M059J (cell line): ENCODE measurements around the gene NFKBIB. TPM values are rescaled to one million over a fixed set of nuclear protein-coding genes. Genes with fewer than 3 reads are reported as not detected.
"Not testable (repeated sequence)": the region's sequence is repeated elsewhere in the genome, so short reads cannot be mapped to it uniquely, and the experiment has no call there.

Experiments
- DNase-seq: peaks from one replicate; pipeline ENCODE4 v3.0.0-alpha.2; 2012; ENCODE audit warnings: low read depth
- total RNA-seq: library from RNA; depleted of rRNA; stranded (reverse); fragments of >200 nt; shearing (Covaris generic); gene quantifications from 2 replicates; pipeline ENCODE4 v1.2.3, GENCODE V29; 2014

The NFKBIB gene
- total RNA-seq, 1 experiment from 2014 or later = 27.5 TPM

DNA sequence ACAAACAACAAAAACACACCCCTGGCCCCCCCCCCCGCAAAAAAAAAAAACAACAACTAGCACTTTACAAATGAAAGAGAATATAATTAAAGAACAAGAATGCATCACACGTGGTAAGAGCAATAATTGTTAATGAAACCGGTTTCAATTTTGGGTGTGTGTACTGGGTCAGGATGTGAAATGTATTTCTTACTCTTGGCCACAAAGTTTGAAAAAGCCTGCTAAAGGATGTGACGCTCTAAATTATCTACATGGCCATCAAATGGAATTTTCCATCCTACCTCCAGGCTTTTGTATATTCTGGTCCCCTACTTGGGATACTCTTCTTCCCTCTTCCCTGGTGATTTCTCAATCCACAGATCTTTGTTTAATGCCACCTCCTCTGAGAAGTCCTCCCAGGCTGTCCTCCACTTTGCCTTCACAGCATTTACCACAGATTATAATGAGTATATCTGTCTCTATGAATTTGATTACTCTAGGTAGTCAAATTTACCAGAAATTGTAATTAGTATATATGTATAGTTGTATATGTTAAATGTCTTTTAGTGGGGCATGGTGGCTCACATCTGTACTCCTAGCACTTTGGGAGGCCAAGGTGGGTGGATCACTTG lies 28.7 kb downstream of the NFKBIB start:
- DNase-seq = no peak

DNA sequence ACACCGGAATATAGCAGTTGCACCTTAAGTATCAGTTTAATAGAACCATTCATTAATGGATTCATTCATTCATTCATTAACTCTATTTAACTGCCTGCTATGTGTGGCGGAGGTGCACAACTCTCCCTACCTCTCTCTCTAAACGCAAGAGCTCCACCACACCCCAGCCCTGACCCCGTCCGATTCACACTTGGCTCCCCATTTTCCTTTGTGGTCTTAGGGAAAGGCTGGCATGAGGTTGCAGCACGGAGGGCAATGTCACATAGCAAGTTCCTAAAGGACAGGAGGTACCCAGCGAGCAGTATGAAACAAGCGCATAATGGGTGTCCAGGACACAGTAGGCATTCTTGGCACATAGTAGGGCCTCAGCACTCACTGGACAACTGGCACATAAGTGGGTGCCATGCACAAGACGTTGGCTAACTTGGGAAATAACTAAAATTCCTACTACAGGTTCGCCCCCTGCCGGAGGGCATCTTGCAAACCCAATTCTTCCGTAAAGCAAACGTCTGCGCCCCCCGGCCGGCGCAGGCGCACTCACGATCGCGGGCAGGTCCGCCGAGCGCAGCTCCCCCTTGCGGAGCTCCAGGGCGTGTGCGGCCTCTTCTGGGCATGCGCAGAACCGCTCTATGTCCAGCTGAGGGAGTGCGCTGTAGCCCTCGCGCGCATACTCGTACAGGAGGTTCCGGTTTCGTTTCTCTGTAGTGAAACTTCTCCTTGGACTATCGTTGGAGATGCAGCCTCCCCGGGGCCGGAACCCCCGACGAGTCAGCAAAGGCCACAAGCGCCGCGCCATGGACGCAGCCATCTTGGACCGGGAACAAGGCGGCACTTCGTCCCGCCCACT lies 30.4 kb downstream of the NFKBIB start, which contains the start of gene SARS2:
SARS2 (minus strand) TSS at position 835 of the 847 bp plus-strand sequence; CDS start at position 808, 27 bp downstream.
- peak; percentile 90 for DNase-seq

DNA sequence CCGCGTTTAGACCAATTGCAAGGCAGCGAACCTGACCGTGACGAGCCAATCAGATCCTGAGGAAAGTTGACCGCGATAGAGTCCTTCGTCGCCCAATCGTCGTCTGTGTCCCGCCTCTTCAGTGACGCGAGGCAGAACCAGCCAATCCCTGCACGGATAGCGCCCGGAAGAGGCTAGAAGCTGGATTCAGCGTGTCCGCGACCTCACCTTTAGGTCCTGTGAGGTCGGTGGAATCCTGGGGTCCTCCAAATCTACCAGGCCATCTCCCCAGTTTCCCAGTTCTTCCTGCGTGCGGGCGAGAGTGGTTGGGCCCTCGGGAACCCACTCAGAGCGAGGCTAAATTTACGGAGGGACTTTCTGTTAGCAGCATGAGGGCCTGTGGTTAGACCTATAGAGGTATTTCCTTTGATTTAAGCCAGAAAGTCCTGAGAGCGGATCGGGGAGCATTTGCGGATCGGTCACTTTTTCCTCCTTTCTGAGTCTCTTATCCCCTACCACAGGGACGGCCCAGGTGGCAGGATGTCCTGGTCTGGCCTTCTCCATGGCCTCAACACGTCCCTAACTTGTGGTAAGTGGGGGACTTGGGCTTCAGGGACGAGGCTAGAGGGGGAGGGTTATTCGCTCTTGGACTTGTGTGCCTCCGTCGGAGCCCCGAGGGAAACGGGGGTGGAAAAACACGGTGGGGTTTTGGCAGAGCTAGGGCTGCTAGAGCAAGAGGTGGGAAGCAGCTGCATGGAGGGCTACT lies 31.2 kb downstream of the NFKBIB start, which contains the start of gene MRPS12:
MRPS12 (plus strand) TSS at position 169 of the 745 bp plus-strand sequence; CDS start at position 520, 351 bp downstream.
- peak; percentile 99 for DNase-seq

DNA sequence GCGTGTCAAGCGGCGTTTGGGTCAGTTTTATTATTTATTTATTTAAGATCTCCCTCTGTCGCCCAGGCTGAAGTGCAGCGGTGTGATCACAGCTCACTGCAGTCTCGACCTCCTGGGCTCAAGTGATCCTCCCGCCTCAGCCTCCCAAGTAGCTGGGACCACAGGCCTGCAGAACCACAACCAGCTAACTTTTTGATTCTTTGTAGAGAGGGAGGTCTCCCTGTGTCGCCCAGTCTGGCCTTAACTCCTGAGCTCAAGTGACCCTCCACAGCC lies 31.7 kb downstream of the NFKBIB start:
- DNase-seq = no peak

DNA sequence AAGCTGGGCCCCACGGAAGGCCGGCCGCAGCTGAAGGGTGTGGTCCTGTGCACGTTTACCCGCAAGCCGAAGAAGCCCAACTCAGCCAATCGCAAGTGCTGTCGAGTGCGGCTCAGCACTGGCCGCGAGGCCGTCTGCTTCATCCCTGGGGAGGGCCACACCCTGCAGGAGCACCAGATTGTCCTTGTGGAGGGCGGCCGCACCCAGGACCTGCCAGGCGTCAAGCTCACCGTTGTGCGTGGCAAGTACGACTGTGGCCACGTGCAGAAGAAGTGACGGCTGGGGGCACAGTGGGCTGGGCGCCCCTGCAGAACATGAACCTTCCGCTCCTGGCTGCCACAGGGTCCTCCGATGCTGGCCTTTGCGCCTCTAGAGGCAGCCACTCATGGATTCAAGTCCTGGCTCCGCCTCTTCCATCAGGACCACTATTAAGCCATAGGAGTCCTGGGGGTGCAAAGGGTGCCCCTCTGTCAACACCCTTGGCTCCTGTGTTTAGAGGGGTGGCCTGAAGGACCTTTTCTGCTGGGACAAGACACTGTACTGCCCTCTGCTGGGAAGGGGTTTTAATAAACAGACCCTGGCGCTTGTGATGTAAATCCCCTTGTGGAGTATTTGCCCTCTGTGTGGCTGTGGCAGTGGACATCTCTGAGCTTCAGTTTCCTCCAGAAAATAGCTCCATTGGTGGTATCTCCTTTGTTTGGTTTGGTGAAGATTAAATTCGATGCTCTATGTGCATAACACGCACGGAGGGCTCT lies 32.8 kb downstream of the NFKBIB start:
- DNase-seq = no peak

DNA sequence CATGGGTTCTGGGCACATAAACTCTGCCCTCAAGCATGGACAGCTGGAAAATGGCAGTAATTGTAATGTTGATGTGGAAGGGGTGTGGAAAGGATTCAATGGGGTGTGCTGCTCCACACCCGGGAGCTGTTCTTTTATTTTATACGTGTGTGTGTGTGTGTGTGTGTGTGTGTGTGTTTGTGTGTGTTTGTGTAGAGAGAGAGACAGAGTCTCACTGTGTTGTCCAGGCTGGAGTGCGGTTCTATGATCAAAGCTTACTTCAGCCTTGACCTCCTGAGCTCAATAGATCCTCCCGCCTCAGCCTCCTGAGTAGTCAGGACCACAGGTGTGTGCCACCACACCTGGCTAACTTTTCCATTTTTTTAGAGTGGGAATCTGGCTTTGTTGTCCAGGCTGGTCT lies 33.8 kb downstream of the NFKBIB start:
- no peak for DNase-seq

DNA sequence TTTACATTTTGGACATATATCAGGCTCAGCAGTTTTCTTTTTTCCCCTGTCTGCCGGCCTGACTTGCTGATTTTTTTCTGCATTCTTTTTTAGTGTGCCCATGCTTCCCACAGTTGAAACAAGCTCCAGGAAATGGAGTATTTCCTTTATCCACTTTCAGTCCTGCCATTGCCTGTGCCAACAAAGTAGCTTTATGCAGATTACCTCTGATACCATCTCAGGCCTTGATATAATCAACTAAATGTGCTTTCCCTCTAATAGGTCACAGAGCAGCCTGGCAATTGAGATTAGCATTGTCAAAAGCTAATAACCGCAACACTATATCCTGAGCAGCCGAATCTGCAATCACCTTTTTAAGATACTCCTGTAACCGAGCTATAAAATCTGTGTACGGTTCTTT lies 40.2 kb downstream of the NFKBIB start:
- DNase-seq = no peak

DNA sequence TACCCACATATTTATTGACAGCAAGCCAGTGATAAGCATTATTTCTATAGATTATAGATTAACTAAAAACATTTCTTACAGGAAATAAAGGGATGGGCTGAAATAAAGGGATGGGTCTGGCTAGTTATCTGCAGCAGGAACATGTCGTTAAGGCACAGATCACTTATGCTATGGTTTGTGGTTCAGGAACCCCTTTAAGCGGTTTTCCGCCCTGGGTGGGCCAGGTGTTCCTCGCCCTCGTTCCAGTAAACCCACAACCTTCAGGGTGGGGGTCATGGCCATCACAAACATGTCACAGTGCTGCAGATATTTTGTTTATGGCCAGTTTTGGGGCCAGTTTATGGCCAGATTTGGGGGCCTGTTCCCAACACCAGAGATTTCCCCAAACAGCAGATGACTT lies 41.7 kb downstream of the NFKBIB start:
- DNase-seq = not testable (repeated sequence)

DNA sequence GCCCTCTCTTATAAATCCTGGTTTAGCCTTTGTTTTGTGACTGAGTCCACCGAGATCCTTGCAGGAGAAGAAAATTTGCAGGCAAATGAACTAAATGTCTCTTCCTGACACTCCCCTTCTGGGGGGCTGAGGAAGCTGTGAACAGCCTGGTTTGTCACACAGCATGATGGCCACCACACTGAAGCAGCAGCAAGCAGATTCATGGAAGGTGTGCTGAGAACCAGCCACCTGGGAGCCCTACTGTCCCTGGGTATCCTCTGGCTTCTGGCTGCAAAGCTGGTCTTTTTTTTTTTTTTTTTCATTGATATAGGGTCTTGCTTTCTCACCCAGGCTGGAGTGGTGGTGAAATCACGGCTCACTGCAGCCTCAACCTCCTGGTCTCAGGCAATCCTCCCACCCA lies 42.2 kb downstream of the NFKBIB start:
- DNase-seq = no peak

DNA sequence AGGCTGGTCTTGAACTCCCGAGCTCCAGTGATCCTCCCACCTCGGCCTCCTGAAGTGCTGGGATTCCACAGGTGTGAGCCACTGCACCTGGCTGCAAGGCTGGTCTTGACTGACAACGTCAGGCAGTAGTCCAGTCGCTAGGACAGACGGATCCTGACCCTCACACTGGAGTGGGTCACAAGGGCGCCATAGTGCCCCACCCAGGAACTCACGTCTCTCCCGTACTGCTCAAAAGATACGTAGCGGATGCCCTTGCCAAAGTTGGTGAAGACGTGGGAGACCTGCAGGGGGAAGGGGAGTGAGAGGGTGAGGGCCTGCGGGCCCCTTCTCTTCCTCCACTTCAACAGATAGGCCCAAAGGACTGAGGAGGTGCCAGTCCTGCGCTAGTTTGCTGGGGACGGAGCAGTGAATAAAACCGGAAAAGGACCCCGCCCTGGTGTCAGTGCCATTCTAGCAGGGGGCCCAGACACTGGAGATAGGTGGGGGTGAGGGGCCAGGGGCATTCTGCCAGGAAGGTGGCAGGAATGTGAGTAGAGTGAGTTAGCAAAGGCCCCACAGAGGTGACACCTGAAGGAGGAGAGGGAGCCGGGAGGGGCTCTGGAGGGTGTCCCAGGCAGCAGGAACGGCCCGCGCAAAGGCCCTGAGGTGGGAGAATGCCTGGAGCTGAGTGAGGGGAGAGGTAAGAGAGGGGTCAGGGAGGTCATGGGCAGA lies 42.9 kb downstream of the NFKBIB start:
- no peak for DNase-seq

DNA sequence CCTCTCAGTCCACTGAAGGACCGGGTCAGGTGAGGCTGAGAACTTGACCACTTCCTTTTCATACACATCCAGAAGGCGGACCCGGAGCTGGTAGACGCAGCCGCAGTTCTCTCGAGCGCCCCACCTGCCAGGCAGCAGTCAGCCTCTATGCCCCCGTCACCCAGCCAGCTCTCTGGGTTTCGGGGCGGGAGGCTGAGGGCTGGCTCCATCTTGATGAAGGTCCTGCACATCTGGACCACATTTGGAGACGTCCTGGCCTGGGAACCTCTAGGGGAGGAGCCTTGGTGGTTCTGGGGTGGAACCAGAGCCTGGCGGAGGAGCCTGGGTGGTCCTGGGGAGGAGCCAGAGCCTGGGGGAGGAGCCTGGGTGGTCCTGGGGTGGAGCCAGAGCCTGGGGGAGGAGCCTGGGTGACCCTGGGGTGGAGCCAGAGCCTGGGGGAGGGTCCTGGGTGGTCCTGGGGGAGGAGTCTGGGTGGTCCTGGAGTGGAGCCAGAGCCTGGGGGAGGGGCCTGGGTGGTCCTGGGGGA lies 45.3 kb downstream of the NFKBIB start:
- no peak for DNase-seq

DNA sequence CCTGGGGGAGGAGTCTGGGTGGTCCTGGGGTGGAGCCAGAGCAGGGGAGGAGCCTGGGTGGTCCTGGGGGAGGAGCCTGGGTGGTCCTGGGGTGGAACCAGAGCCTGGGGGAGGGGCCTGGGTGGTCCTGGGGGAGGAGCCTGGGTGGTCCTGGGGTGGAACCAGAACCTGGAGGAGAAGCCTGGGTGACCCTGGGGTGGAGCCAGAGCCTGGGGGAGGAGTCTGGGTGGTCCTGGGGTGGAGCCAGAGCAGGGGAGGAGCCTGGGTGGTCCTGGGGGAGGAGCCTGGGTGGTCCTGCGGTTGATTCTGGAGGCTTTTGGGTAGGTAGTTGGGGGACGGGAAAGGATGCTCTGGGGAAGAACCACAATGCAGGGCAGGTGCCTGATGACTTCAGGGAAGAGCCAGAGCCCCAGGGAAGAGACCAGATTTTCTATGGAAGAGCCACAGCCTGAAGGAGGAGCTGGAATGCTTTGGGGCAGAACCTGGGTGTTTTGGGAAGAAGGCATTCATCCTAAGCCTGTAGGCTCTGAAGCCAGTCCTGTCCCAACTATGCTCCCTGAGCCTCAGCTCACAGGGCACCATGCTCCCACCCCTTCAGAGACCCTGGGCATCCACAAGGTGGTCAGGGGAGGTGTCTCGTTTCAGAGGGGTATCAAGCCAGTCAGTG lies 45.9 kb downstream of the NFKBIB start:
- peak; percentile 18 for DNase-seq

DNA sequence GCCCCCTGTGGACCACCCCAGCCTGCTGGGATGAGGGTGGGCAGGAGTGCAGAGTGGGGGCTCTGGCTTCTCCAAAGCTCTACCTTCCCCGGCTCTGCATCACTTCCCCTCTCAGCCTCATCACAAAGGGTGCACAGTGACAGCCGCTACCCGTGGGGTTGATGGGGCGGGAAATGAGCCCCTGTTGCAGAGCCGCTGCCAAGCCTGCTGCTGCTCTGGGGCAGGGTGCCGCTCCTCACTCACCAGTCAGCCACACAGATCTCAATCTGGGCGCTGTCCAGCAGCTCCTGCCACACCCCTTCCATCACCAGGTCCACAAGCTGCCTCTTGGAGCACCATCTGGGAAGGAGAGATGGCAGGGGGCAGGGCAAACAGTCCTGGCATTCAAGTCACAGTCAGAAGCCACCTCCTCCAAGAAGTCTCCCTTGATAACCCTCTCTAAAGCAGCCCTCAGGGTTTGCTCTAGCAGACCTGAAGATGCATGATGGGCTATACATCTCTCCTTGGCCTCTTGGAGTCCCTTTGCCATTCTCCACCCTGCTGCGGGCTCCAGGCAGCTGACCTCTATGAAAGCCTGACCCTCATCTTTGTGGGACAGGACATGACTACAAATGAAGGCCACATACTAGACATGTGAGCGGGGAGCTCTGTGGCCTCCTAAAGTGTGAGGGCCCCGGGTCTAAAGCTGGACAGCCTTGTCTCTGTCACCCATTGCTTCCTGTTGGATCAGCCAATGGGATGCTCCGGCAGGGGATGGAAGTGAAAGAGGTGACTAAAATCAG lies 46.7 kb downstream of the NFKBIB start:
- DNase-seq = no peak

DNA sequence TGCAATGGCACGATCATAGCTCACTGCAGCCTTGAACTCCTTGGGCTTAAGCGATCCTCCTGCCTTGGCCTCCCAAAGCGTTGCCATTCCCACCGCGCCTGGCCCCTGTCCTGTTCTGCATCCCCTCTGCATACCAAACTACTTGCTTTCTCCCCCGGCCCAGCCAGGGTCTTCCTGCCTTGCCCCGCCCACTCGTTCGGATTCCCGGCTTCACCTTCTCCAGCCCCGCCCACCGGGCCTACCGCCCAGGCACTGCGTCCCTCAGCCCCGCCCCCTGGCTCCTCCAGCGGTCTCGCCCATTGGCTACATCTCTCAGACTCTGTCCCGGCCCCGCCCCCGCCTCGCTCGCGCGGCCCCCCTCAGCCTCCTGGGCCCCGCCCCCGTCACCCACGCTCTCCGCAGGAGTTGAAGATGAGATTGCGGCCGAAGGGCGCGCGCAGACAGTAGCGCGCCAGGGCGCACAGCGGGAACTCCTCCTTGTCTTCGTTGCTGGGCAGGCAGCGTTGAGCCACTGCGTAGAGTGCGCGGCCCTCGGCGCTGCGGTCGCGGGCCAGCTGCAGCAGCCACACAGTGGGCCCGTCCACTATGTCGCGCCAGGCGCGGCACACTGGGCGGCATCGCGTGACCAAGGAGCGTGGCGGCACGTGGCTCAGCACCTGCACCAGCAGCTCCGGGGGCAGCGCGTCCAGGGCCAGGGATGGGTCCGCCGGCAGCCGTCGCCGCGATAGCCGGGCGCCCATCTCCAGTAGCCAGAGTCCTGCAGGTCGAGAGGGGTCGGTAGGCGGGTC lies 50.0 kb downstream of the NFKBIB start:
- no peak for DNase-seq

DNA sequence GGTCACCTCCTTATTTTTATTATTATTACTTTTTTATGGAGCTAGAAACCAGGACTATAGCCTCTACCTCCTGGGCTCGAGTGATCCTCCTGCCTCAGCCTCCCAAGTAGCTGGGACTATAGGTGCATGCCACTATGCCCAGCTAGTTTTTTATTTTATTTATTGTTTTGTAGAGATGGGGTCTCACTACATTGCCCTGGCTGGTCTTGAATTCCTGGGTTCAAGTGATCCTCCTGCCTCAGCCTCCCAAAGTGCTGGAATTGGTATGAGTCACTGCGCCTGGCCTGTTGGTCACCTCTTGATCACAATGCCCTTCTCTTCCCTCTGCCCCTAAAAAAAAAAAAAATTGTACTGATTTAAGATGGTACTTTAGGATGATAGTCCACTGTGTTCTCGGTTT lies 51.4 kb downstream of the NFKBIB start:
- no peak for DNase-seq

DNA sequence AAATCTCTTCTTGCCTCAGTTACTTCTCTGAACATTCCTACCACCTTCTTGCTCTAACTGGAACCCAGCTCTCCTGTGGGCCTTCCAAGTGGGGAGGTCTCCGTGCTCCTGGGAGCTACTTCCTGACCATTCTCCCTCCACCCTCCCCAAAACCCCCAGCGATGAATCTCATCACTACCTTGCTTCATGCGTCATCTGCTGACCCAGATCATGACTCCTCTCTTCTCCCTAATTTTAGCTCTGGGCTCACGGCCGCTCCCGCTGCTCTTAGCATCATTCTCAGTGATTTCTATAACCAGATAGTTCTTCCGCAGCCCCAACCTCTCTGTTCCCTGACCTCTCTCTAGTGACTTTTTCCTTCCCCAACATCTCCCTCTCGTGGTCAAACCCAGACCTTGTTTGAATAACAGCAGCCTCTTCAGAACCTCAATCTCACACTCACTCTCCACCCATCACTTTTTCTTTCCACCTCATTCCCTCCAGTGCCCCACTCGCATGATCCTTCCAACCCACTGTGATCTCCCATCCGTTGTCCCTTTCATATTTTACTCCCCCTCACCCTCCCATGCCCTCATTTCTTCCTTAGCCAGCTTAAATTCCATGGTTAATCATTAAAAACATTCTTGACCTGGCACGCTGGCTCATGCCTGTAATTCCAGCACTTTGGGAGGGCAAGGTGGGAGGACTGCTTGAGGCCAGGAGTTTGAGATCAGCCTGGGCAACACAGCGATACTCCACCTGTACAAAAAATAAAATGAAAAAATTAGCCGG lies 52.8 kb downstream of the NFKBIB start:
- peak; percentile 15 for DNase-seq

DNA sequence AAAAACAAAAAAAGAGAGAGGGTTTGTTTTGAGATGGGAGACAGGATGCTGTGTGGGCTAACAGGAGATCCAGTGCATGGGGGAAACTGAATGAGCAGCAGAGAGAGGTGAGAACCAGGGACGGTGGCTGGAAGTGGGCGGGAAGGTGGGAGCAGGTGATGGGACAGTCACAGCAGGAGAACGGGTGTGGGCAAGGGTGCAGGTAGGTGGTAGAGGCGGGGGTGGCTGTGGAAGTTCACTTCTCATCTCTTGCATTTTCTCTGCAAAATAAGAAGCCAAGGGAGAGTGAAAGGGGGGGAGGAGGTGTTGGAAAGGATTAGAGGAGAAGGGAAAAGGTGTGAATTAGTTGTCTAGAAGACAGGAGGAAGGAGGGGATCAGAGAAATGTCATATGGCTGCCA lies 53.9 kb downstream of the NFKBIB start:
- DNase-seq = no peak

DNA sequence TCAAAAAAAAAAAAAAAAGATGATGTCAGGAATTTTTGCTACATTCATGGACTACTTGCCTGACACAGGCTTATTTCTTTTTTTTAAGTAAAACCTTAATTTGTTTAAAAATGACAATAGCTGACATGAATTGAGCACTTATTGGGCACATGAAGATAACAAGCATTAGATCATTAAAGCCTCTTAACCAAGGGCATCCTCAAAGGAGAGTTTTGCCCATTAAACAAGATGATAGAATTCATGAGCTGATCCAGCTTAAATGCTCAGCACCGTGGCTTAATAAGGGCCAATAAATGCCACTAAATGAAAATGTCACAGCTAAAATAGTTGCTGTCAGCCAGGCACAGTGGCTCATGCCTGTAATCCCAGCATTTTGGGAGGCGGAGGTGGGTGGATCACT lies 56.5 kb downstream of the NFKBIB start:
- no peak for DNase-seq
